Ramos (cell line): ENCODE measurements around the gene ALDH1B1.
"Not testable (repeated sequence)": the region's sequence is repeated elsewhere in the genome, so short reads cannot be mapped to it uniquely, and the experiment has no call there.

Experiments
- in situ Hi-C: fragments of 300-500 bp; cut with MboI; formaldehyde crosslinking; loops from one replicate; pipeline ENCODE4 v1.14.3; 2022; ENCODE audit warnings: low sequenced_read_pairs; ENCODE audit not compliant: unreplicated experiment

Gene ALDH1B1

GRCh38 chr9:38385896-38386295 is 6.6 kb upstream of the ALDH1B1 start:
- in situ Hi-C loops, result no loop called here

GRCh38 chr9:38386319-38386895 is 6.1 kb upstream of the ALDH1B1 start:
- in situ Hi-C loops, result no loop called here

- in situ Hi-C loops, result no loop called here
These were observed 5.4 kb upstream of the ALDH1B1 start for GRCh38 chr9:38387066-38387465.

GRCh38 chr9:38387751-38388150 is 4.8 kb upstream of the ALDH1B1 start:
- in situ Hi-C loops, result no loop called here

GRCh38 chr9:38388283-38389223 is 3.9 kb upstream of the ALDH1B1 start:
- in situ Hi-C loops, result no loop called here

GRCh38 chr9:38389313-38389712 is 3.2 kb upstream of the ALDH1B1 start:
- in situ Hi-C loops, result no loop called here

GRCh38 chr9:38390442-38390841 is 2.1 kb upstream of the ALDH1B1 start:
- in situ Hi-C loops, result no loop called here

GRCh38 chr9:38390851-38391250 is 1.7 kb upstream of the ALDH1B1 start:
- in situ Hi-C loops, result no loop called here

GRCh38 chr9:38391278-38392118 is 1.0 kb upstream of the ALDH1B1 start:
- in situ Hi-C loops, result no loop called here

GRCh38 chr9:38393128-38393796 is 760 bp downstream of the ALDH1B1 start:
- in situ Hi-C loops, result no loop called here

- in situ Hi-C loops, result no loop called here
These were observed 1.9 kb downstream of the ALDH1B1 start for GRCh38 chr9:38394416-38394815.

GRCh38 chr9:38395653-38396370 is 3.3 kb downstream of the ALDH1B1 start:
- in situ Hi-C loops, result no loop called here

- in situ Hi-C loops, result no loop called here
These were observed 3.8 kb downstream of the ALDH1B1 start for GRCh38 chr9:38396371-38396671.

GRCh38 chr9:38399191-38399590 is 6.7 kb downstream of the ALDH1B1 start:
- in situ Hi-C loops, result not testable (repeated sequence)

GRCh38 chr9:38401994-38402393 is 9.5 kb downstream of the ALDH1B1 start:
- in situ Hi-C loops, result no loop called here

- in situ Hi-C loops, result no loop called here
These were observed 11.8 kb downstream of the ALDH1B1 start for GRCh38 chr9:38404314-38404713.

- in situ Hi-C loops, result no loop called here
These were observed 13.3 kb downstream of the ALDH1B1 start for GRCh38 chr9:38405785-38406184.

GRCh38 chr9:38406476-38407186 is 14.1 kb downstream of the ALDH1B1 start:
- in situ Hi-C loops, result no loop called here

- in situ Hi-C loops, result no loop called here
These were observed 16.2 kb downstream of the ALDH1B1 start for GRCh38 chr9:38408719-38409118.
